ENCODE measurements around the gene AQP6.
A peak's percentile ranks its signal among the peaks of the same experiment; 100 is the strongest.

The AQP6 gene

GRCh38 chr12:49959685-49960473, 12.9 kb upstream of the AQP6 start:
- H3K4me3 ChIP-seq (ENCODE audit: insufficient read length, low read depth): no peak overlapping the region
- peak; percentile 61 for DNase-seq (ENCODE audit: low read depth, low spot score)
- H3K36me3 ChIP-seq (ENCODE audit: insufficient read depth, insufficient read length, low read length): no peaks in the 10 kb centered on the region
- TF ChIP-seq ZNF274 (IDR thresholded peaks at IDR 0.05; ENCODE audit: low read depth, low read length): no peak
- no peak for TF ChIP-seq YY1 (IDR thresholded peaks at IDR 0.05; ENCODE audit: insufficient read depth, insufficient read length)
- TF ChIP-seq SUZ12 (IDR thresholded peaks at IDR 0.05; ENCODE audit: extremely low read depth, insufficient read depth, insufficient read length): no peak
- no peaks in the 10 kb centered on the region for H3K9me3 ChIP-seq (ENCODE audit: insufficient read depth, low read length)
- H3K9ac ChIP-seq (ENCODE audit: insufficient read length, low read depth): no peak overlapping the region
- peaks cover 10% of the 10 kb centered on the region for H3K4me1 ChIP-seq (ENCODE audit: insufficient read depth, insufficient read length)
- peaks cover 73% of the 10 kb centered on the region for H3K27me3 ChIP-seq (ENCODE audit: insufficient read depth, insufficient read length)

- peaks cover 76% of the 10 kb centered on the region for H3K27me3 ChIP-seq (ENCODE audit: insufficient read depth, insufficient read length)
Observed at GRCh38 chr12:49960474-49961110, 12.2 kb upstream of the AQP6 start.

GRCh38 chr12:49961111-49961922, 11.4 kb upstream of the AQP6 start, which contains the start of gene AQP5:
AQP5 (plus strand) TSS chr12:49961872; CDS start chr12:49962018, 146 bp downstream.
- peak within 1 kb of the TSS; percentile 57 for H3K9ac ChIP-seq (ENCODE audit: insufficient read length, low read depth)
- peaks cover 8% of the 10 kb centered on the region for H3K4me1 ChIP-seq (ENCODE audit: insufficient read depth, insufficient read length)
- TF ChIP-seq ZNF274 (IDR thresholded peaks at IDR 0.05; ENCODE audit: low read depth, low read length) (no peak), SUZ12 (IDR thresholded peaks at IDR 0.05; ENCODE audit: extremely low read depth, insufficient read depth, insufficient read length) (peak; percentile 96), YY1 (IDR thresholded peaks at IDR 0.05; ENCODE audit: insufficient read depth, insufficient read length) (no peak)
- no peak for DNase-seq (ENCODE audit: low read depth, low spot score)
- H3K9me3 ChIP-seq (ENCODE audit: insufficient read depth, low read length): no peaks in the 10 kb centered on the region
- H3K36me3 ChIP-seq (ENCODE audit: insufficient read depth, insufficient read length, low read length): no peaks in the 10 kb centered on the region
- H3K27me3 ChIP-seq (ENCODE audit: insufficient read depth, insufficient read length): peaks cover 79% of the 10 kb centered on the region
- peak within 1 kb of the TSS; percentile 36 for H3K4me3 ChIP-seq (ENCODE audit: insufficient read length, low read depth)

More at GRCh38 chr12:49960474-49961110, 12.2 kb upstream of the AQP6 start:
- H3K4me3 ChIP-seq (ENCODE audit: insufficient read length, low read depth): peak overlapping the region; percentile 36
- no peak for DNase-seq (ENCODE audit: low read depth, low spot score)
- TF ChIP-seq YY1 (IDR thresholded peaks at IDR 0.05; ENCODE audit: insufficient read depth, insufficient read length): no peak
- TF ChIP-seq ZNF274 (IDR thresholded peaks at IDR 0.05; ENCODE audit: low read depth, low read length): no peak
- TF ChIP-seq SUZ12 (IDR thresholded peaks at IDR 0.05; ENCODE audit: extremely low read depth, insufficient read depth, insufficient read length): no peak
- H3K9me3 ChIP-seq (ENCODE audit: insufficient read depth, low read length): no peaks in the 10 kb centered on the region
- H3K36me3 ChIP-seq (ENCODE audit: insufficient read depth, insufficient read length, low read length): no peaks in the 10 kb centered on the region
- H3K4me1 ChIP-seq (ENCODE audit: insufficient read depth, insufficient read length): peaks cover 8% of the 10 kb centered on the region
- peak overlapping the region; percentile 57 for H3K9ac ChIP-seq (ENCODE audit: insufficient read length, low read depth)

DNA sequence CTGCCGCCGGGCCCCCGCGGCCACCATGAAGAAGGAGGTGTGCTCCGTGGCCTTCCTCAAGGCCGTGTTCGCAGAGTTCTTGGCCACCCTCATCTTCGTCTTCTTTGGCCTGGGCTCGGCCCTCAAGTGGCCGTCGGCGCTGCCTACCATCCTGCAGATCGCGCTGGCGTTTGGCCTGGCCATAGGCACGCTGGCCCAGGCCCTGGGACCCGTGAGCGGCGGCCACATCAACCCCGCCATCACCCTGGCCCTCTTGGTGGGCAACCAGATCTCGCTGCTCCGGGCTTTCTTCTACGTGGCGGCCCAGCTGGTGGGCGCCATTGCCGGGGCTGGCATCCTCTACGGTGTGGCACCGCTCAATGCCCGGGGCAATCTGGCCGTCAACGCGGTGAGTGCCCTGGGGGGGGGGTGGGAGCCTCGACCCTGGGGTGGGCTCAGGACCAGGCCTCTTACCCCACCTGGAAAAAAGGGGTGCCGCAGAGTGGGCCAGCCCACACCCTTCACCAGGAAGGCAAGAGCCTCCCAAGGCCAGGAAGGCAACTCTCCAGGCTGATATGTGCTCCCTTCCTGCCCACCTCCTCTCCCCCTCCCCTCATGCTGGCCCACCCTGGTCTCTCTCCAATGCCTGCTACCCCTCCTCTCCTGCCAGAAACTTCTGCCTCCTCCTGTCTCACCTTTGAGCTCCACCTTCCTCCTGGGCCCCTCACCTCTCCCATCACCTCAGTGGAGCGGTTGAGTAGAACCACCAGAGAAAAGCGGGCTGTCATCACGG, 10.6 kb upstream of the AQP6 start:
- H3K36me3 ChIP-seq (ENCODE audit: insufficient read depth, insufficient read length, low read length): no peaks in the 10 kb centered on the region
- H3K4me1 ChIP-seq (ENCODE audit: insufficient read depth, insufficient read length): peaks cover 14% of the 10 kb centered on the region
- no peaks in the 10 kb centered on the region for H3K9me3 ChIP-seq (ENCODE audit: insufficient read depth, low read length)
- TF ChIP-seq YY1 (IDR thresholded peaks at IDR 0.05; ENCODE audit: insufficient read depth, insufficient read length) (no peak), SUZ12 (IDR thresholded peaks at IDR 0.05; ENCODE audit: extremely low read depth, insufficient read depth, insufficient read length) (no peak), ZNF274 (IDR thresholded peaks at IDR 0.05; ENCODE audit: low read depth, low read length) (no peak)
- no peak for DNase-seq (ENCODE audit: low read depth, low spot score)
- no peak overlapping the region for H3K4me3 ChIP-seq (ENCODE audit: insufficient read length, low read depth)
- H3K27me3 ChIP-seq (ENCODE audit: insufficient read depth, insufficient read length): peaks cover 77% of the 10 kb centered on the region
- H3K9ac ChIP-seq (ENCODE audit: insufficient read length, low read depth): peak overlapping the region; percentile 32

DNA sequence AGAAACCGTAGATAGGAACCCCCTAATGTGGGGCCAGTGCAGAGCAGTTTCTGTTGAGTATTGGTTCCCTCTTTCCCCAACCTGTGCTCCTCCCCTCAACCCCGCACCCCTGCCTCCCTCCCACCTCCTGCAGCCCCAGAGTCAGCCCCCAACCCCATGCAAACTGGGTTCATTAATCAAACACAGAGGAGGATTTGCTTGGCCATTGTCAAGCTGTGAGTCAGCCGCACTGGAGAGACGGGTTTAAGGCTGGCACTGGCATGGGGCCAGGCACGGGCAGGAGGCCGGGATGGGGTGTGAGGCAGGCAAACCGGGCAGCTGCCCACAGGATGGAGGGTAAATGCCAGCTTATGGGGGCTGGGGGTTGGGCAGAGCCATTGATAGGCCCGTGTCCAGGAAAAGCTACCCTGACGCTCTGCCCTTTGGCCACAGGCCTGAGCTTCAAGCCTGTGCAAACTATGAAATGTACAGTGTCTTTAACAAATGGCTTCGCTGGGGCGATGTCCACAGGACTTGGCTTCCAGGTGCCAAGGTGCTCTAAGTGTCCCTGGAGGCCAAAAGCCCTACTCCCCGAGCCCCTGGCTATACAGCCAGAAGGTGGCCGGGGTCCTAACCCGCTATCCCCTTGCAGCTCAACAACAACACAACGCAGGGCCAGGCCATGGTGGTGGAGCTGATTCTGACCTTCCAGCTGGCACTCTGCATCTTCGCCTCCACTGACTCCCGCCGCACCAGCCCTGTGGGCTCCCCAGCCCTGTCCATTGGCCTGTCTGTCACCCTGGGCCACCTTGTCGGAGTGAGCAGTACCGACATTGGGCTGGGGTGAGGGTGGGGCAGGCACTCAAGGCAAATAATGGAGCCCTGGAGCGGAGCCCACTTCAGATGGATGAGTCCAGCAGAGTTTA, 9.6 kb upstream of the AQP6 start:
- Histone ChIP-seq H3K9ac (ENCODE audit: insufficient read length, low read depth) (no peak overlapping the region), H3K36me3 (ENCODE audit: insufficient read depth, insufficient read length, low read length) (no peaks in the 10 kb centered on the region), H3K4me1 (ENCODE audit: insufficient read depth, insufficient read length) (peaks cover 20% of the 10 kb centered on the region), H3K4me3 (ENCODE audit: insufficient read length, low read depth) (no peak overlapping the region), H3K27me3 (ENCODE audit: insufficient read depth, insufficient read length) (peaks cover 74% of the 10 kb centered on the region), H3K9me3 (ENCODE audit: insufficient read depth, low read length) (no peaks in the 10 kb centered on the region)
- DNase-seq (ENCODE audit: low read depth, low spot score): no peak
- no peak for TF ChIP-seq YY1 (IDR thresholded peaks at IDR 0.05; ENCODE audit: insufficient read depth, insufficient read length)
- no peak for TF ChIP-seq ZNF274 (IDR thresholded peaks at IDR 0.05; ENCODE audit: low read depth, low read length)
- no peak for TF ChIP-seq SUZ12 (IDR thresholded peaks at IDR 0.05; ENCODE audit: extremely low read depth, insufficient read depth, insufficient read length)
